Measurements from ENCODE around the gene BHLHA9. TPM values are rescaled to one million over a fixed set of nuclear protein-coding genes. Genes with fewer than 3 reads are reported as not detected.
"Not testable (repeated sequence)": the region's sequence is repeated elsewhere in the genome, so short reads cannot be mapped to it uniquely, and the experiment has no call there.

The BHLHA9 gene
- not detected in 2 replicates for total RNA-seq (2014; rRNA removed; shearing (Covaris generic))

DNA sequence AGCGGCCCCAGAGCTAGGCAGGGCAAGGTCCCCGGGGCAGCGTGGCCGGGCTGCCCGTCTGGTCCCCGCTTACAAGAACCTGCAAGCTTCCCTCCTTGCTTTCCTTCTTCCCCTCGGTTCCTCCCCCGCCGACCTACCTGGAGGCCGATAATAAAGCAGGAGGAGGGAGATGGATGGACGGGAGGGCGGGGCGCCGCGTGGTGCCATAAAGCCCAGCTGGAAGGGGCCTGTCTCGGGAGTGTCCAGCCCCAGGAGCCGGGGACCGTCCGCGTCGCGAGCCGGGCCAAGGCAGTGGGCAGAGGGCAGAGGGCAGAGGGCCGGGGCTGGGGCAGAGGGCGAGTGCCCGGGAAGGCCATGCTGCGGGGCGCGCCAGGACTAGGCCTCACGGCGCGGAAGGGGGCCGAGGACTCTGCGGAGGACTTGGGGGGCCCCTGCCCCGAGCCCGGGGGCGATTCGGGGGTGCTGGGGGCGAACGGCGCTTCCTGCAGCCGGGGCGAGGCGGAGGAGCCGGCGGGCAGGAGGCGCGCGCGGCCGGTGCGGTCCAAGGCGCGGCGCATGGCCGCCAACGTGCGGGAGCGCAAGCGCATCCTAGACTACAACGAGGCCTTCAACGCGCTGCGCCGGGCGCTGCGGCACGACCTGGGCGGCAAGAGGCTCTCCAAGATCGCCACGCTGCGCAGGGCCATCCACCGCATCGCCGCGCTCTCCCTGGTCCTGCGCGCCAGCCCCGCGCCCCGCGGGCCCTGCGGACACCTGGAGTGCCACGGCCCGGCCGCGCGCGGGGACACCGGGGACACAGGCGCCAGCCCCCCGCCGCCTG is at the start of gene BHLHA9:
Gene BHLHA9 (plus strand): TSS at position 235 of the 820 bp plus-strand sequence. CDS start 120 bp downstream, at position 355.
- DNase-seq (ENCODE audit: low read depth) = no peak

GRCh38 chr17:1221209-1221608 is 49.0 kb upstream of the BHLHA9 start:
- no peak for DNase-seq (ENCODE audit: low read depth)

DNA sequence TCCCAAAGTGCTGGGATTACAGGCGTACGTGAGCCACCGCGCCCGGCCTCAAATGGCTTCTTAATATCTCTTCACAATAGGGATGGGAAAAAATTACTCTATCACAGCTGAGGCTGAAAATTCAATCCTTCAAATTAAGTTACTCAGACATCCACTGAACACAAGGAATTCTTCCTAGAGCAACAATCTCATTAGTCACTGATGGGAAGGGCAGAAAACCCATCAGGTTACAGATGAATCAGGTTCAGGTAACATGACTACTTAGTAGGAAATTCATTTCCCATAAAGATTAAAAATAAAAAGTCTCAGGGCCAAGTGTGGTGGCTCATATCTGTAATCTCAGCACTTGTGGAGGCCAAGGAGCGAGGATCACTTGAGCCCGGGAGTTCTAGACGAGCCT is 47.9 kb upstream of the BHLHA9 start:
- peak; percentile 40 for DNase-seq (ENCODE audit: low read depth)

- DNase-seq (ENCODE audit: low read depth) = no peak
Measured at GRCh38 chr17:1223662-1224061, 46.6 kb upstream of the BHLHA9 start.

DNA sequence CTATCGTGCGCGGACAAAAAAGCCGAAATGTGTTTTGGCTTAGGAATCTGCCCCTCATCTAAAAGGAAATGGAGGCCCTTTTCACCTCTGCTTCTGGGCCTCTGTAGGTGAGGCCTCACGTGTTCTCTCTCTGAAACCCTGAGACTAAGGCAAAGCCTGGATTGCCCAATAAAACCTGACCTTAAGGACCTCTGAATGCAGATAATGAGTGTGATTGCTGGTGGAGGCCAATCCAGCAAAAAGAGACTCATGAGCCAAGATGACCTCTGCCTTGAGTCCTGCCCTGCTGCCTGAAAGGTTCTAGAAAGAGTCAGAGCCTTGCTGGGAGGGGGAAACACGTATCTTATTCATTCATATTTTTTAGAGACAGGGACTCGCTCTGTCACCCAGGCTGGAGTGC is 45.9 kb upstream of the BHLHA9 start:
- DNase-seq (ENCODE audit: low read depth) = no peak

- DNase-seq (ENCODE audit: low read depth) = no peak
Measured at GRCh38 chr17:1226308-1226707, 43.9 kb upstream of the BHLHA9 start.

DNA sequence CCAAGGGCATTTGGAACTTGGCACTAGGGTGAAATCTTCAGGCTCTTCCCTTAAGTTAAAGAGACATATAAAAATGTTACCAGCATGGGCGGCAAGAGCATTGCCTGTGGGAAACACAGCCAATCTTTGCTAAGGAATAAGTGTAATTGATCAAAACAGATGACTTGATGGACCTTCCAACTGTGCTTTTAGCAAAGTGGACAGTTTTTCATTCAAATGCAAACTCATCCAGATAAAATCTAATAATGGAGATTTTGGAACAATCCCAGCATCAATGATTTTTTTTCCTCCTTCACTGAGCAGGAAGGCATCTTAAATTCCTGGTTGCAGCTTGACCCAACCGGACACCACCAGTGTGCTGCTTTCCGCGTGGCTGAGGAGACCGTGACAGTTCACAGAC is 42.9 kb upstream of the BHLHA9 start:
- DNase-seq (ENCODE audit: low read depth) = no peak

DNA sequence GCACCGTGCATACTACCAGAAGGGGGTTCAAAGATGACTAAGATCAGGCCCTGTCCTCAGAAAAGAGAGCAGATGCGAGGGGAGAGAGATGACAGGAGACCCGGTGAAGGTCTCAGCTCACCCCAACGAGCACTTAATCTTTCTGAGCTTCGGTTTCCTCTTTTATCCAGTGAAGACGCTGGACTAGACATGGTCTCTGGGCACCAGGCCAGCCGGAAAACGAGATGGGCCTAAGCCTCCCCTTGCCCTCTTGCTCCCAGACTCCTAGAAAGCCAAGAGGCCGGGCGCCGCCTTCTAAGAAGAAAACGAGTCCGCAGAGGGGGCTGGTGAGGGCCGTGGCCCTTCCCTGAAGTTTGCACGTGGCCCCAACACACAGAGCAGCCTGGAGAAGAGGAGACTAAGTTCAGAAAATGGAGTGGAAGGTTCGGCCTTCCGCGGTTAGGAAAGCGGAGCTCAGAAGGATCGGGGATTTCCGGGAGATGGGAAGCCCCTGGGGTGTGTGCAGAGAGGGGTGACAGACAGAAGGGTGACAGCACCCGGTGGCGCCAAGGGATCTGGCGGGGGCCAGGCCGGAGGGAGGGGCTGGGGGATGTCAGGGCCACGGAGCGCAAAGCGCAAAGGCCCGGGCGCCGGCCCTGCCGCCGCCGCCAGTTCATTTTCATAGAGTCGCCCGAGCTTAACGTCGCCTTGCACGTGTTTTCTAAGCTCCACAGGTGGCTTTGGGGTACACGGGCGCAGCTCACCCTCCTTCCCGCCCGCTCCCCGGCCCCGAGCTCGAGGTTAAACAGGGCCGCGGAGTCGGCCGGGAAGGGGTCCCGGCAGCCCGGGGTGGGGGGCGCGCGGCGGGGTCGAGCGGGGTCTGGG is 42.1 kb upstream of the BHLHA9 start:
- DNase-seq (ENCODE audit: low read depth) = no peak

DNA sequence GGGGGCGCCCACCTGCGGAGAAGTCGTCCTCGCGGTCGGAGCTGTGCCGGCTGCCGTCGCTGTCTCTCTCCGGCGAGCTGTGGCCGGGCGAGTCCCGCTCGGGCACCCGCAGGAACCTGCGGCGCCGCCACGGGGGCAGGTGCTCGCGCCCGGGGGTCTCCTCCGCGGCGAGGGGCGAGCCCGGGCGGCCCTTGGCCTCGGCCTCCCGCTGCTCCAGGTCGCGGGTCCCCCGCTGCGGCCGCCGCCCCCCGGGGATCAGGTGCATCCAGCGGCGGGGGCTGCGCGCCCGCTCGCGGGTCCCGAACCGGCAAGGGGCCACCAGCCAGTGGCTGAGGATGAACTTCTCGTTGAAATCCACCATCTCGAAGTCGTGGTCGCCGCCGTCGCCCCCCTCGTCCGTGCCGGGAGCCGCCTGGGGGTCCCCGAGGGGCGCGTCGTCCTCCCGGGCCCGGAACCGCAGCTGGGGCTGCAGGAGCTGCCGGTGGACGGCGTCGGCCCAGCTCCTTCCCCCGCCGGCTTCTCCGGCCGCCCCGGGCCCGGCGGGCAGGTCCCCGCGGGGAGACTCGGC is 41.4 kb upstream of the BHLHA9 start:
- DNase-seq (ENCODE audit: low read depth) = no peak

DNA sequence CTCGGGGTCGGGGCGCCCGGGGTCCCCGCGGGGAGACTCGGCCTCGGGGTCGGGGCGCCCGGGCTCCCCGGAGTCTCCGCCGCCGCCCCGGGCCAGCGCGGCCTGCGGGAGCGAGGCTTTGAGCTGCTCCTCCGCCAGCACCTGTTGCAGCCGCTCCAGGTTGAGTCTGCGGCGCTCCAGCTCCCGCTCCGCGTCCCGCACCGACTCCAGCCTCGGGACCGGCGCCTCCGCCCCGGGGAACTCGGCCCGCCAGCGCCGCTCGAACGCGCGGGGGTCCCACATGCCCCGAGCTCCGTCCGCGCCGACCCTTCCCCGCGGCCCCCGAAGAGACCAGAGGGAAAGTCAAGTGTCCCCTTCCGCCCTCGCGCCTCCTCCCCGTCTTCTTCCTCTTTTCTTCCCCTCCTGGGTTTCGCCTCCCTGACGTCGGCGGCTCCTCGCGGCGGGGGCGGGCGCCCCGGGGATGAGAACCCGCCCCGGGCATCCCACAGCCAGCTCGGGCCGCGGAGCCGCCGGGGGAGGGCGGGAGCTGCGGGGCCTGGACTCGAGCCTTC is 40.8 kb upstream of the BHLHA9 start:
- DNase-seq (ENCODE audit: low read depth) = no peak

GRCh38 chr17:1229900-1230501 is 40.2 kb upstream of the BHLHA9 start:
- DNase-seq (ENCODE audit: low read depth) = no peak

DNA sequence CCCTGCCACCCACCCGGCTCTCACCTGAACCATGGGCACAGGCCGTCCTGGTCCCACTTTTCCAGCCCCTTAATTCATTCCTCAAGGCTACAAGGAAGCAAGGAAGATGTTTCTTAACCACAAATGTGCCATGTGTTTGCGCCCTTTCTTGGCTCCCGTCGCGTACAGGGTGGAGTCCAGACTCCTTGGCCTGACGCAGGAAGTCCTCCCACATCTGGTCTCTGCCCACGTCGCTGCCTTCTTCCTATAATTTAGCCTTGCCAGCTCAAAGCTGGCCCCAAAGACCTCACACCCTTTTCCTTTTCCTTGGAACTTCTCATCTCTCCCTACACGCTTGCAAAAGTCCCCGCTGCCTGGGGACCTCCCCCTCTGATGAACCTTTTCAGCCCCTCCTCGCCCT is 38.8 kb upstream of the BHLHA9 start:
- no peak for DNase-seq (ENCODE audit: low read depth)

- DNase-seq (ENCODE audit: low read depth) = no peak
Measured at GRCh38 chr17:1232331-1232730, 37.9 kb upstream of the BHLHA9 start.

DNA sequence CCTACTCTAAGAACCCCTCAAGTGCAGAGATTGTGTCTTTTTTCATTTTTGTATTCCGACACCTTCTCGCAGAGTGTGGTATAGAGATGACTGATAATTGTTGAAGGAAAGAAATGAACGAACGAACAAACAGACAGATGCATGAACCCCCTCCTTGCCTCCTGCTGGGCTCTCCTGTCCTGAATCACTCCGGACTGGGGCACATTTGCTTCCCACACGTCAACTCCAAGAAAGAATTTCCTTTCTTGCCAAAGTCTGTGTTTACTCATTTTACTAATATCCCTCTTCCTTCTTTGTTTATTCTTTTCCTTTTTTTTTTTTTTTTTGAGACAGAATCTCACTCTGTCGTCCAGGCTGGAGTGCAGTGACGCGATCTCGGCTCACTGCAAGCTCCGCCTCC is 37.5 kb upstream of the BHLHA9 start:
- peak; percentile 36 for DNase-seq (ENCODE audit: low read depth)

- DNase-seq (ENCODE audit: low read depth) = no peak
Measured at GRCh38 chr17:1234455-1234854, 35.8 kb upstream of the BHLHA9 start.

DNA sequence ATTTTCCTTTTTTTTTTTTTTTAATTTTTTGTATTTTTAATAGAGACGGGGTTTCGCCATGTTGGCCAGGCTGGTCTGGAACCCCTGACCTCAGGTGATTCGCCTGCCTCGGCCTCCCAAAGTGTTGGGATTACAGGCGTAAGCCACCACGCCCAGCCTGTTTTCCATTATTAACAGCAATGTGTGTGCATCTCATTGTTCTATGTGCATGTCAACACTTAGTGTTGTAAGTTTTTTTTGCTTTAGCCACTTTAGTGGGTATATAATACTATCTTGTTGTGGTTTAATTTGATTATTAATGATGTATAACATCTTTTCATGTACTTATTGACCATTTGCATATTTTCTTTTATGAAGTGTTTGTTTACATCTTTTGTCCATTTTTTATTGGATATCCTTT is 32.8 kb upstream of the BHLHA9 start:
- no peak for DNase-seq (ENCODE audit: low read depth)

GRCh38 chr17:1239210-1239609 is 31.0 kb upstream of the BHLHA9 start:
- peak; percentile 55 for DNase-seq (ENCODE audit: low read depth)

DNA sequence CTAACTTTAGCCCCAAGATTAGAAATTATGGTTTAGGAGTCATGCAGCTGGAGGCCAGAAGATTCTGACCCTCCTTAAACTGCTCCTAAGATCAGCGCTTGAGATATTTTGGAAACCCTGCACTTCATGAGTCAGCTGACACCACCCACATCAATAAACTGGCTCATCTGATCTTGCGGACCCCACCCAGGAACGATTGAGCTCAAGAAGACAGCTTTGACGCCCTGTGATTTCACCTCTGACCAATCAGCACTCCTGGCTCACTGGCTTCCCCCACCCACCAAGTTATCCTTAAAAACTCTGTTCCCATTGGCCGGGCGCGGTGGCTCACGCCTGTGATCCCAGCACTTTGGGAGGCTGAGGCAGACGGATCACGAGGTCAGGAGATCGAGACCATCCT is 29.8 kb upstream of the BHLHA9 start:
- not testable (repeated sequence) for DNase-seq (ENCODE audit: low read depth)

DNA sequence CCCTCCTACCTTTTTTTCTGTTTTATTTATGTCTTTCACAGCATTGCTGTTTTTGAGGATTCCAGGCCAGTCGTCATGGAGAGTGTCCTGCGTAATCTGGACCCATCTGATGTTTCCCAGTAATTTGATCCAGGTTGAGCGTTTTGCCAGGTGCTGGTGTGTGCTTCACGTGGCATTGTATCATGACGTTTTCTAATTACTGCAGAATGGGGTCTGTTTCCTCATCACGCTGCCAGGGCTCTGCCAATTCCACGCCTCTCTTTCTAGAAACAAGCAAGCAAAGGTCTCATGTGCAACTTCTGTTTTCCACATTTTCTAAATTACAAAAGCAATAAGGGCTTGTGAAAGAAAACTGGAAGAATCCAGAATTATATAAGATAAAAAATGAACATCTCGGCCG is 28.3 kb upstream of the BHLHA9 start:
- peak; percentile 45 for DNase-seq (ENCODE audit: low read depth)

DNA sequence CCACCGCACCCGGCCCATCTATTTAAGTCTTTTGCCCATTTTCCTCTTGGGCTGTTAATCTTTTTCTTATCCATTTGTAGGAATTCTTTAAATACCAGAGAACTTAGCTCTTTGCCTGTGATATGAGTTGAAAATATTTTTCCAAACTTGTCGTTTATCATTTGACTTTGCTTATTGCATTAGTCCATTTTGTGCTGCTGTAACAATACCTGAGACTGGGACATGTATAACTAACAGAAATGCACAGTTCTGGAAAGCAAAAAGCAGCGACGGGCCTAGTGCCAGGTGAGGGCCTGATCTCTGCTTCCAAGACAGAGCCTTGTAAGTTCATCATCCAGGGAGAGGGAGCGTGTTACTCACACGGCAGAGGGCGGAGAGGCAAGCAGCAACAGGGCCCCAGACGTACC is 25.6 kb upstream of the BHLHA9 start:
- DNase-seq (ENCODE audit: low read depth) = no peak

GRCh38 chr17:1251866-1252608 is 18.2 kb upstream of the BHLHA9 start:
- no peak for DNase-seq (ENCODE audit: low read depth)
